Subcutaneous adipose tissue (tissue), 4 donors: ENCODE data around the gene SAE1. TPM values are rescaled to one million over a fixed set of nuclear protein-coding genes. Genes with fewer than 3 reads are reported as not detected.

ENCODE experiments used
- CTCF ChIP-seq: fragments of 450-650 bp; IDR thresholded peaks from one replicate; pipeline ENCODE4 v1.5.1; 2016; ENCODE audit warnings: low read depth, mild to moderate bottlenecking, control low read depth, antibody characterized with exemption, moderate library complexity
- total RNA-seq, 4 donors: library from RNA; depleted of rRNA; stranded (reverse); fragments of >200 nt; gene quantifications; one replicate each; pipeline ENCODE4 v1.1.0, GENCODE V29; 2016

The SAE1 gene
- total RNA-seq, 4 donors from 2014 or later: 43.9 to 56.7 (median 51.4) TPM

- TF ChIP-seq CTCF: no peak
Observed at GRCh38 chr19:47253467-47253881, 122.8 kb downstream of the SAE1 start.

- TF ChIP-seq CTCF: no peak
Observed at GRCh38 chr19:47253970-47254369, 123.3 kb downstream of the SAE1 start.

DNA sequence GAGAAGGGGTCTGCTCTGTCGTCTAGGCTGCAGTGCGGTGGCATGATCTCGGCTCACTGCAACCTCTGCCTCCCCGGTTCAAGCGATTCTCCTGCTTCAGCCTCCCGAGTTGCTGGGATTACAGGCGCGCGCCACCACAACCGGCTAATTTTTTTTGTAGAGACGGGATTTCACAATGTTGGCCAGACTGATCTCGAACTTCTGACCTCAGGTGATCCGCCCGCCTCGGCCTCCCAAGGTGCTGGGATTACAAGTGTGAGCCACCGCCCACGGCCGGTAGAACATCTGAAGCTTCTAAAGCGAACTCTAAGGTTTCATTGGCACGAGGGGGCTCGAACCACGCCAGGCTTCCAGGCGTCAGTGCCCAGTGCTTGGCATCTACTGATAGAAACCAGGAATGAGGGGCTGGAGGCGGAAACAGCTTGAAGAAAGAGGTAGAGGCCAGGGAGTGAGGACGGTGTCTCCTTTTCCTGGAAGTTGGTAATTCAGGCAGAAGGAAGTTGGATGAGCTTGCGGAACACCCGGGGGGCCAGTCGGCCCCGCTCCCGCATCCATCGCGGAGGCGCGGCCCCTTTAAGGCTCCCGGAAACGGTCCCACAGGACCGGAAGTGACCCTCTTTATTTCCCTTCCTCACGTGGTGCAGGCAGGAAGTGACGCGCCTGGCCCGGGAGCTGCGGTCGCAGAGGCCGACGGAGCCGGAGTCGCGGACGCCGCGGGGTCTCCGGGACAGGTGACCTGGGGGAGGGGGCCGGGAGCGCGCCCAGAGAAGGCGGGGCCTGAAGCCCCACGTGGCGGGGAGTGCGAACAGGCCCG, 125.5 kb downstream of the SAE1 start, which contains the start of gene CCDC9:
Gene CCDC9, plus strand, starts transcription at position 647 of the 814 bp plus-strand sequence. CDS start 1,876 bp downstream, outside the sequence.
- no peak for TF ChIP-seq CTCF

DNA sequence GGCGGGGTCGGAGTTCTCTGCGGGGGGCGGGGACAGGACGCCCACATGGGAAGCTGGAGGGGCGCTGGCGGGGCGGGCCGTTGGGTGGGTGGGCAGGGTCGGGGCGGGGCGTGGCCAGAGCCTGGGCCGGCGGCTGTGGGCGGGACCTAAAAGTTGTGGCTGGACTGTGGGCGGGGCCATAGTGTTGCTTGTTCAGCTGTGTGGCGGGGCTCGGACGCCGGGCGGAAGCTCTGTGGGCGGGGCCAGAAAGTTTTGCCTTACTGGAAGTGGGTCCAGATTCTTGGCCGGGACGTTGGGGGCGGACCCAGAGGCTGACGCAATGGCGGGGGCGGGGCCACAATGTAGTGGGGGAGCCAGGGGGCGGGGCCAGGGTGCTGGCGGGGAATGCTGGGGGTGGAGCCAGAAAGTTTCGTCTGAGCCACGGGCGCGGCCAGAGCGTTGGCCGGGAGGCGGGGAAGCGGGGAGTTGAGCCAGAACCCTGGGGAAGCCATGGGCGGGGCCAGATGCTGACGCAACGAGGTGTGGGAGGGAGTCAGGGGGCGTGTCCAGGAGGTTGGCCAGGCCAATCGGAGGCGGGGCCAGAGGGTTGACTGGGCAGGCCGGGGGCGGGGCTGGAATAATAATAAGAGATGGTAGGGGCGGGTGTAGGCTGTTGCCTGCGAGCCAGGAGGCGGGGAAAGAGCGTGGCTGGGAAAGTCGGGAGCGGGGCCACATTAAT, 126.2 kb downstream of the SAE1 start:
- TF ChIP-seq CTCF: no peak

- TF ChIP-seq CTCF: no peak
Observed at GRCh38 chr19:47257411-47258169, 127.0 kb downstream of the SAE1 start.

GRCh38 chr19:47258434-47258833, 127.8 kb downstream of the SAE1 start:
- no peak for TF ChIP-seq CTCF
